GM21717 (cell line): ENCODE results near the gene DYRK1B.

Source experiments
- ATAC-seq: cut with Tn5 transposase; IDR thresholded peaks from one replicate; pipeline ENCODE4 v1.9.1; 2021; ENCODE audit warnings: mild to moderate bottlenecking, moderate library complexity; ENCODE audit not compliant: unreplicated experiment

DYRK1B gene

DNA sequence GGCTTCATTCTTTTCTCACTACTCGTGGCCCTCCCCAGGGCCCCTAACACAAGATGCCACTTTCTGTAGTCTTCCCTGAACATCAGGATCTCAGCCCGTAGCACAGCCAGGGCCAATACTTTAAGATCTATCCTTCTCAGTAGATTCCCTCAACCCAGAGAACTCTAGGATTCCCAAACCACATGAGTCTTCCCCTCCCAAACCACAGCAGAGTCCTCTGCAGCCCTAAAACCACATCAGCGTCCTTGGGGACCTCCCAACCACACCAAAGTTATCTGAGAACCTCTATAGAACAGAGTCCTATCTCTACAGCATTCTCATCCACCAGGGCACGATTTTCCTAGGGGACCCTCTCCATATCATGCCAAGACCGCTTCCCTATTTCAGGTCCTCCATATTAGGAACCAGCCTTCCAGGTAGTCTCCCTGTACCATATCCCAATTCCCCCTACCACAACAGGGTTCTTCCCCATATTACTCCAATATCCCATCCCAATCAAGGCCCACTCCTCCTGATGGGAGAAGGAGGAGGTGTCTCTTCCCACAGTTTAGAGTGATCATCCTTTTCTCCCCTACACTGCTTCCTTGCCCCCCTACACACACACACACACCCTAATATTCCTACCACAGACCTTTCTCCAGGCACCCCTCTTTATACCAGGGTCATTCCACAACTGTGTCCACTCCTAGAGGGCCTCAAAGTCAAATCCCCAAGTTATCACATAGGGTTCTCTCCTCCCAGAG, 1.4 kb downstream of the DYRK1B start:
- ATAC-seq: no peak

DNA sequence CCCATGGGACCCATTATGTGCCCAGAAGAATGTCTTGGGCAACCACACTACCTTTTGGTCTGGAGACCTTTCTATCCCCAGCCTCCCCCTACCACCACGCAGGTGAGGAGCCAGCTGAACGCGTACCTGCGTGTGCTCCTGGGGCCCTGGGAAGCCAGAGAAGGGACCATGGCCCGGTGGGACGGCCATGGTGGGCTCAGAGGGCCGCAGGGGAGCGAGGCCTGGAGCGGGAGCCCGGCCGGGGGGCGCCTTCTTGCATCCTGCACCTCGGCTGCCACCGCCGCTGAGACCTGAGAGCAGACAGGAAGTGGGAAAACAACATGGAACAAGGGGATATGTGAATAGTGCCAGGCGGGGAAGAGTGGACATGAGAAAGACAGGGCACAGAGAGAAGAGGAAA, 2.3 kb downstream of the DYRK1B start:
- no peak for ATAC-seq

DNA sequence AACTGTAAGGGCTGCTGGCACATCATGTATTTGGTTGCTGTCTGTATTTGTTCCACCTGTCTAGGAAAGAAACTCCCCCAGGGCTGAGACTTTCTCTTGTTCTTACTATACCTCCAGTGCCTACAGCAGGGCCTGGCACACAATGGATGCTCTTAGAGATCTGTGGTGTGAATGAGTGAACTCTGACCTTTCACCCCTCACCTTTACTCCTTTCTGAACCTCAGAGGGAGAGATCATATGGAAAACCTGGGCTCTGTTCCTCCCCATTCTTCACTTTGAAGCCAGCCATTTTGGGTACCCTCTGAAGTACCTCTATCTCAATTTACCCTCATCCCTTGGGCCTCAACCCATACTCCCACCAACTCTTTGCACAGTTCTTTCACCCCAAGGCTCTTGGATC, 3.1 kb downstream of the DYRK1B start:
- no peak for ATAC-seq

DNA sequence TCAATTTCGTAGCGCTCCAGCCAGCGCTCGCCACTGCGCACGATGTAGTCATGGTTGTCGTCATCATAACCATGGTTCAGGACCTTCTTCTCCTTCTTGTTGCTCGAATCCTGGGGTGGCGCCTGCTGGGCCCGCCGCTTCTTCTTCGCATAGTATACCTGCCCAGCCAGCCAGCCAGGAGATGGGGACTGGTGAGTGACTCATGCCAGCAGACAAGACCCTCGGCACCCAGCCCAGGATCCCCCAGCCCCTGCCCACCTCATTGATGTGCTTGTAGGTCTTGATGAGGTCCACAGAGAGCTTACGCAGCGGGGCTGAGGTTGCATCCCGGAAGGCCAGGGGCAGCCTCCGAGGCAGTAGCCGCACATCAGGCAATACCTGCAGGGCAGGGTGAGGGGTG, 3.6 kb downstream of the DYRK1B start:
- ATAC-seq: no peak

DNA sequence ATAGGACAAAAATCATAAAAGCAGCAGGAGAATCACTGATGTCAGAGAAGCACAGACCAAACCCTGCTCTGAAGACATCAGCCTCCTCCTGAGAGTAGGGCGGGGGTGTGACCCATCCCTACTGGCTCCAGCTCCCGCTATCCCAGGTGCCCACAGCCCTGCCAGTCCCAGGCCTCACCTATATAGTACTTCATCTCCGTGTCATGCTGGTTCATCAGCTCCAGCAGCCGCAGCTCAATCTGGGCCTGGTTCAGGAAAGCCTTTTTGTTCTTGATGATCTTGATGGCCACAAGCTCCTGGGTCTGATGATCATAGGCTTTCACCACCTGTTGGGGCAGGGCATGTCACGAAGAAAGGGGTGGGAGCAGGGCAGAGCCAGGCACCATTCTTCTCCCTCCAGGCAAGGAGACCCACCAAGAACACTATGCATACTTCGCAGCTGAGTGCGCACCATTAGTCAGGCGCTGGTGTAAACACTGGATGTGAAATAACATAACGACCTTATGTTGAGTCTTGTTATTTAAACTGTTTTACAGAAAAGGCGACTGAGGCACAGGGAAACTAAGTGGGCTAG, 4.2 kb downstream of the DYRK1B start:
- no peak for ATAC-seq

DNA sequence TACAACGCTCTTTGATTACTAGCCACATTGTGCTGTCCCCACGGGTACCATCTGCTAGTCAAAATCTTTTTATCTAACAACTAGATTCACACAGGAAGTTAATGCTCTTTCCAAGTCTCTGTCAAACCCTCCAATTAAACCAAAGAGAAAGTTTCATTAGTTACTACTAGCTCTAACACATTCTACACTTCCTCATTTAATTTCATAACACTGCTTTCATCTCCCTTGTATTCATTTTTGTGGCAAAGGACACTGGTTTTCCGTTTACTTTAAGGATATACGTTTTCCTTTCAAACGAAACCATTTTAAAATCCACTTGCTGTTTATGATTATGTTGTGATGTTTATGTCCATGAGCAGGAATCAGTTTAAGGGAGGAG, 5.3 kb downstream of the DYRK1B start:
- ATAC-seq: no peak

DNA sequence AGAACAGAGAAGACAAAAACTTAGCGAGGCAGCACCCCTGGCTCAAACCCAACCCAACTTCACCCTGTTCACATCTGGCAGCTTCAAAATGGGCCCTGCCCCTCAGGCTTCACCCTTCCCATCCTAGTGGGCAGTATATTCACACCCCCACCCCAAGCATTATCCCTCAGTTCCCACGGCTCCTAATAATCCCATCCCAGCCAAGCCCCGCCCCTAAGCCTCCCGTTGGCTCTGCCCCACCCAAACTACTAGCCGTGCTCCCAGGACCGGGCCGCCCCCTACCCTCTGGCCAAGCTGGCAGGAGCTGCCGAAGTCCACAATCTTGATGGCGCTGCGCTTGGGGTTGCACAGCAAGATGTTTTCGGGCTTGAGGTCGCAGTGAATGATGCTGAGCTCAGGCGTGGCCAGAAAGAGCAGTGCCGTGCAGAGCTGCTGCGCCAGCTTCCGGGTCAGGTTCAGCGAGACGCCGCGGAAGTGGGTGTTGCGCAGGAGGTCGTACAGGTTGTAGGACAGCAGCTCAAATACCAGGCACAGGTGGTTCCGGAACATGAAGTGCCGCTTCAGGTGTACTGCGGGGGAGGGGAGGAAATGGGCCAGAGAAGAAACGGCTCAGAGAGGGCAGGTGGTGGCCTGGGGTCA, 5.8 kb downstream of the DYRK1B start:
- no peak for ATAC-seq

DNA sequence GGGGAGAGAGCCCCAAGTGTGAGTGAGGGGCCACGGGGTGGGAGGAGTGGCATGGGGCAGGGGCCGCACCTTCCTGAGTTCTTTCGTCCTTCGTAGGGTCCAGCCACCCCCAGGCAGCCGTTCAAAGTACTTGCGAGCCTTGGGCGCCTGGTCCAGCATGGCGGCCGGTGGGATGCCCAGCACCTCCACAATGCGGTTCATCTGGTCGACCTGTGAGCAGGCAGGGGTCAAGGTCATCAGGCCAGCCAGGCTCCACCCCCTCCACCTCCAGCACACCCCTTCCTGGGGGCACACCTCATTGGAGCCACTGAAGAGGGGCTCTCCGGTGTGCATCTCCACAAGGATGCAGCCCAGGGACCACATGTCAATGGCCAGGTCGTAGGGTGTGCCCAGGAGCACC, 6.7 kb downstream of the DYRK1B start:
- ATAC-seq: no peak

DNA sequence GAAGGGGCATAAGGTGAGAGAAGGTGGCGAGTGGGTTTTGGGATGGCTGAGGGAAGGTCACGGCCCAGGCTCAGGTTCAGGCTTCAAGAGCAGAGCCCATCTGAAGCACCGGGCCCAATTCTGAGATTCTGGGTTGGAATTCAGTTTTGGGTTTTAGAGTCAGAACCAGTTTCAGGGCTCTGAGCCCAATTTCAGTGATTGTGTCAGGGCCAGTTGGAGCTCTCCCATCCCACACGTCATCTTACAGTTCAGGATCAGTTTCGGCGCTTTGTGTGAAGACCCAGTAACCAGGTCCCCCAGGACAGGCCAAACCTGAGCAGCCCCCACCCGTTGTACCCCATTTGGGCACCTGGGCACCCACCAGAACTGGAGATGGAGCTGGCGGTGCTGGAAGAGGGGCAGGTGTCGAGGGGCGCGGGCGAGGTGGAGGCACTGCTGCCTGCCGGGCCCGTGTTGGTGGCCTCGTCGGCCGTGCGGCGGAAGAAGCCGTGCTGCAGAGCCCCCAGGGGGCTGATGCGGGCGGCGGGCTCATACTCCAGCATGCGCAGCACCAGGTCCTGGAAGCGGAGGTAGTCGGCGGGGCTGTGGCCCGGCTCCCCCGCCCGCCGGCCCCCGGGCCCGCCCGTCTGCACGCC, 7.5 kb downstream of the DYRK1B start:
- no peak for ATAC-seq

DNA sequence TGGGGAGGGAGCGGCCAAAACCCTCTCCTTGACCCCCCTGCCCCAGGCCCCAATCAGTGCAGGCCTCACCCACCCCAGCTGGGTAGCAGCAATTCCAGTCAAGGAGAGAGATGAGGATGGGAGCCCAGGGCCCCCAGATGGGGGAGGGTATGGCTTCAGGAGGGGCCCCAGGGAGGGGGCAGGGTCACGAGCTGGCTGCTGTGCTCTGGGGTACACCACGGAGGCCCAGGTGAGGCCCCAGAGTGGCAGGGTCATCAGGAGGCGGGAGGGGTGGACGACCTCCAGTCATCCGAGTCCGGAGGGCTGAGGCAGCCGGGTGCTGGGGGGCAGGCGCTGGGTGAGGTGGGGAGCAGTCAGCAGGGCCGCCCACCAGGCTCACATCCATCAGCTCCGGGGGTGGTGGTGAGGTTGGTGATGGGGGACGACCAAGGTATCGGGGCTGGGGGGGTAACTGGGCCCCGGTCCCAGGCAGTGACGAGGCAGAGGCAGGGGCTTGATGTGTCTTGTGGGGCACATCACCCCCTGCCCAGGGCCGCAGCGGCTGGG, 8.4 kb downstream of the DYRK1B start:
- ATAC-seq: no peak

DNA sequence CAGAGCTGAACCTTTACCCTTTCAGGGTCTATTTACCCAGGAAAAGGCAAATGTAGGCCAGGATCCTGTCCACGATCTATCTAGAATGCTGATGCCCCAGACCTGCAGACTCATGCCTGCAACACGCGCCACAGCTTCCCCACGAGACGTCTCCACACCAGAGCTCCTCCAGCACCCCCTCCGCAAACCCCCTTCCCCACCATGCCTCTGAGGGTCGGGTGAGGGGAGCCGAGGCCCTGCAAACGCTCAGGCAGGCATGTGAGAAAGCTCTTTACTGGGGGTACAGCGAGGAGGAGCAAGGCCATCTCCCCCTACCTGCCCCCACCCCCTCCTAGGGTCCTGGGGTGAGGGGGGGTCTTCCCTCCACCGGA, 8.9 kb downstream of the DYRK1B start:
- no peak for ATAC-seq

DNA sequence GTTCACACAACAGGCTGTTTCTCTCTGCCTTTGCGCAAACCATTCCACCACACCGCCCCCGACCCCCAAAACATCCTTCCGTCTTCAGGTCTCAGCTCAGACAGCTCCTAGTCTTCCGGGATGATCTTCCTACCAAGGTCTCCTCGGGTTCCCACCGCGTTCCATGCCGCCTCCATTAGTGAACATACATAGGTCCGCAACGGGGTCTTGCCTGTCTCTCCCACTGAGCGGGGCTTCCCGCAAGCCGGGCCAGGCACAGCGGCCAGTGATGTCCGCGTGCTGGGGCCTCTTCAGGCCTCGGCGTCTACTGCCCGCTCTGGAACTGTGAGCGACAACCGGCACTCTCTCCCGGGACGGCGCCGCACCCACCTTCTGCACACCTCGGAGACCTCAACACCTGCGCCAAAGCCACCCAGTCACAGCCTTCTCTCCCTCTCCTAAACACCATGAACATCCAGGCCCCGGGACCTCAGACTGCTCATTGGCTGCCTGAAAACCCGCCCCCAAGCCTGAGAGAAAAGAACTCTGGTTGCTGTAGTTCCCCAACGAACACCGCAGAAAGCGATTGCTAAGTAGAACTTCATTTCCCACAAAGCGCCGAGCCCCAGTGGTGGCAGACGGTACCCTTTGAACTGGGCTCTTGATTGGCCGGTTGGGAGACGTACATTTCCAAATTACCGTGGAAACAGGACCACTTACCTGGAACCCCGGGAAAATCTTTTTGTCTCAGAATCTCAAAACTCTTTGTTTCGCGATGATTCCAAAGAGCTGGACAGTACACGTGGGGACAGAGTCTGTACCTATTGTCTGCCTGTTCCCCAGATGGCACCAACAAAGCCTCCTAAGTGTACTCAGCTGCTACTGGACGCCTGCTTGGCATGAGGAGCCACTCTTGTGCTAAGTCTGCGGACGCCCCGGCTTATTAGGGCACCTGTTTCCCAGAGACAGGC, 9.5 kb downstream of the DYRK1B start:
- peak; percentile 54 for ATAC-seq

DNA sequence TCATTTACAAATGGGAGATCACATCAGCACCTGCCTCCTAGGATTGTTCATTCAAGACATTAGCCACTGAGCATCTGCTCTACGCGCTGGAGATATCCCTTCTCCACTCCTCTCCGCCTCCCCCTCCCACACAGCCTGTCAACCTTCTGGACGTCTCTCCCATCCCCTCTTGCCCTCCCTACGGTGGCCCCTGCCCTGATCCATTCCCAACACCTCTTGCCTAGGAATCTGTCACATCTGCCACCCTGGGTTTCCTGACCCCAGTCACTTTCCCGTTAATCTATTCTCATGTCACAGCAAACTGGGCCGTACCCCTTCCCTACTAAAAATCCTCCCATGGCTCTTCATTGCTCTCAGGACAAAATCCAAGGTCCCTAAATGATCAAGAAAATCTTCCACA, 10.3 kb downstream of the DYRK1B start:
- ATAC-seq: no peak

DNA sequence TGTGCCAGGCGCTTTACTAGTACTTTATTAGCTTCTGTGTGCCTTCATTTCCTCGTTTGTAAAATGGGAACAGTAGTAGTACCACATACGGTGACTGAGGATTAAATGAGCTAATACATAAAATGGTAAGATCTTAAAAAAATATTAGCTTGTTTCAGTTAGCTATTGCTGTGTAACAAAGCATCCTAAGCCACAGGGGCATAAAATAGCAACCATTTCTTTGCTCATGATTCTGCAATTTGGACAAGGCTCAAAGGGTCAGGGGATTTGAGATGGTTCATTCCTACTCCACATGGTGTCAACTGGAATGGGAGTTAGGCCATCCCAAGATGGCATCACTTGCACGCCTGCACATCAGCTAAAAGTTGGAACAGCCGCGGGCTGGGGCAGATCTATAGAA, 13.3 kb downstream of the DYRK1B start:
- ATAC-seq: no peak

DNA sequence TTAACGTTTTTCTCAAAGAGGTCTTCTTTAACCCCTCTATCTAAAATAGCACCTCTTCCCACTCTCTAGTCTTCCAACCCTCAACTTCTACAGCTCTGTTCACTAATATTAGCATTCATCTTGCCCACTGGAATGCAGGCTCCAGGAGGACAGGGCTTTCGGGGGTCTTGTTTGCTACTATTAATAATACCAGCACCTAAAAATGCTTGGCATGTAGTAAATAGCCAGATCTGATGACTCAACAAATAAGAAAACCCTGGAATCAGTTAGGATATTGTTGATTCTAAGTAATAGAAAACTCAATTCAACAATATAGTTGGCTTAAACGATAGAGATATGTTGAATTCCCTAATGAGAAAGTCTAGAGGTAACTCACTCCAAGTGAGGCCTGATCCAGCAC, 14.2 kb downstream of the DYRK1B start:
- no peak for ATAC-seq

DNA sequence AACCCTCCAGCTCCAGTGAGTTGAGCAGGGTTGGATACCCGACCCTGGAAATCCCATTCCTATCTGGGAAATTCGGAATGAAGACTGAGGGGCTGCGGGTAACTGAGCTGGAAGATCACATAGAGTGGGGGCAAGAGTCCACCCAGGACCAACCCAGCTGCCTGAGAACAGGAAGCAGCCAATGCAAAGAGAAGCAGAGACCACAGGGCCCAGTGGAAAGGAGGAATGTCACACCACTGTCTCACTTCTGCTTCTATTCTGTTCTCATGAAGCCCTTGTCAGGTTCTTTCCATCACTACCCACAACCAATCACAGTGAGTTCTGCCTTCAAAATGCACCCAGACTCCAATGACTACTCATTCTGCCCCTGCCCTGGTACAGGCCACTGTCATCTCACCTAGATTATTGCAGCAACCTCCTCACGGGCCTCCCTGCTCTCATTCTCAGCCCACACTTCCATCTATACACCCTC, 15.3 kb downstream of the DYRK1B start:
- peak; percentile 75 for ATAC-seq

DNA sequence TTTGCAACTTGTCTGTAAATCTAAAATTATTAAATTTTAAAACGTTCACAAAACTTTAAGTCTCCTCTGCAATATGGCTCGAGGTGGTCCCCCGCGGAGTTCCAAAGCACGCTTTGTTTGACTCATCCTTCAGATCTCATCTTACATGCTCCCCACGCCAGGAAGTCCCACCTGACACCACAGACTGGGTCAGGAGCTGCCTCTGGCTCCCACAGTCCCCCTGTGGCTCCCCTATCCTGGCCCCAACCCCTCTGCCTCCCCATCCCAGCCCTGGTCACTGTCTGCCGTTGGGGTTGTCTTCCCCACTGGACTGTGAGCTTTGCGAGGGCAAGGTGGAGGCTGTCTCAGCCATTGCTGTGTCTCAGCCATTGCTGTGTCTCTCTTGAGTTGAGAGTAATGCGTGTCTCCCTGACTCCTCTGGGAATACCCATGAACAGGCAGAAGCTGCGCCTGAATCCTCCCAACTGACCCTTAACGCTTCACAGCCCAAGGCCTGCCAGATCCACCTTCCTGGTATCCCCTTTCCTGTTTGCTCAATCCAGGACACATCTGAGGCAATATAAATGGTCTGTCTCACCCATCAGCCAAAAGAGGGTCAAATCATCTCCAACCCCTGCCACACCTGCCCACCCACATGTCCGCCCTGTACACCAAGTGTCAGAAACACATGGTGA, 15.9 kb downstream of the DYRK1B start:
- ATAC-seq: no peak

DNA sequence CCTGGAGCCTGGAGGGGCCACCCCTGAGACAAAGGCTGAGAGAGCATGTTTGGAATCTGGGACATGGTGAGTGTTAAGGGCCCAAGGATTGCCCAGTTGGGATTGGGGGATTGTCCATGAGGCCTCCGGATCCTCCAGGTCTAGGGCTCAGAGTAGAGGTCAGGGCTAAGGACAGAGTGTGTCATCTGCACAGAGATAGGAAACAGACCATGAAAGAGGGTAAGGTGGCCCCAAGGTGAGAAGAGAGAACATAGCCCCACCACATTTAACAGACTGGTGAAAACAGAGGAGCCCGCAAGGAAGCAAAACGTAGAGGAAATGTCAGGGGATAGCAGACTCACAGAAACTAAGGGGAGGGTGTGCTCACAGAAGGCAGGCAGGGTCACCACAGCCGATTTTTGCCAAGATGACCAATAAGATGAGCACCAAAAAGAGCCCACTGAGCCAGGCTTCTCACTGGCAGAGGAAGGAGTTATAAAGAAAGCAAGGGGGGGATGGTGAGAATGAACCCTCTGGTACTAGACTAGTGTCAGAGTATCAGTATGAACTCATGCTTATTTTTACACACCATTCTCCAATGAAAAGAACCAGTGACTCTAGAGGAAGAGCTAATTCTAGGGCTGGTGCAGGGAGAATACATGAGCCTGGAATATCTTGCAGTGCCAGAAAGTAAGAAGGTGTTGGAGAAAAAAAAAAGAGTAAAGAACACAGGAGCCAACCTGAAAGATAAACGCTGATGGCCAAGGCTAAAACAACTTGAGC, 17.5 kb downstream of the DYRK1B start:
- no peak for ATAC-seq

DNA sequence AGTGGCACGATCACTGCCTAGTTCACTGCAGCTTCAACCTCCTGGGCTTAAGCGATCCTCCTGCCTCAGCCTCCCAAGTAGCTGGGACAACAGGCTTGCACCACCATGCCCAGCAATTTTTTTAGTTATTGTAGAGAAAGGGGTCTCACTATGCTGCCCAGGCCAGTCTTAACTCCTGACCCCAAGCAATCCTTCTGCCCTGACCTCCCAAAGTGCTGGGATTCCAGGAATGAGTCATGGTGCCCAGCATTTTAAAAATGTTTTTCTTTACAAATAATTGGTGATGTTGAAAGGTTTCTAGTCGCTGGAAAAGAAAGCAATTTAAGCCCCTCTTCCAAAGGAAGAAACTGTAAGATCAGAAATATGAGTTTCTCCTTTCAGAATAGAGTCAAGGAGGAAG, 19.4 kb downstream of the DYRK1B start:
- ATAC-seq: no peak
